NCI-H1436 treated with DMSO at 0.1 percent for 48 hours (cell line): ENCODE results near the gene CHST11.

Source experiments
- DNase-seq: peaks from one replicate; lab custom pipeline; 2025; lab: John Stamatoyannopoulos, UW

The CHST11 gene

DNA sequence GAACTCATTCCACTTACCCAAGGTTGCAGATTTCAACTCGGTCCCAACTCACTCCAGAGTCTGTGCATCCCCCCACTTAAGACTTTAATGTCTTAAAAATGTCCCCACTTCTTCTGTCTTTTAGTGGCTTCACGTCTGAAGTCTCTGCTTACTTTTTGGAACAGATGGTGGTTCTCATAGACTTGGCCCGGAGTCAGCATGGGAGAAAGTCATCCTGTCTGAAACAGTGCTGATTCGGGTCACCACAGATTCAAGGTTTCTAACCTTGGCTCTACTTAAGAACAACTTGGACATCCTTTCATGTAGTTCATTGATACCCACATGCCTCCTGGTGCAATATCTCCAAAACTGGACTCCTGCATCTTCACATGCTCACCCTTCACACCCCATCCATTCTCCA is 26.0 kb downstream of the CHST11 start:
- no peak for DNase-seq

DNA sequence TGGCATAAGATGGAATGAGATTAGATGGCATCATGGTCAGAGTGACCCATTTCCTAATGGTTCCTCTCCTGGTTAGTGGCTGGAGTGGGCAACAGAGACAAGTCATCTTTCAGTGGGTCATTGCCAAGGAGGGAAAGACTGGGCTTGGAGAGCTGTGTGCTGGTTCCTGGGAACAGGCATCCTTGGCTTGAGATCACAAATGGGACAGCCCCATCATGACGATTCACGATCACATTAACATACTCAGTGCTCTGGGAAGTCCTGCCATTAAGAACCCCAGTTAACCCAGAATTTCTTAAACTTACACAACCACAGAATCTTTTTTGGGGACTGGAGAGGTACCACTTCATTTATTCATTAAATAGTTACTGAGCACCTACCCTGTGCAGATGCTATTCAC is 27.3 kb downstream of the CHST11 start:
- no peak for DNase-seq

DNA sequence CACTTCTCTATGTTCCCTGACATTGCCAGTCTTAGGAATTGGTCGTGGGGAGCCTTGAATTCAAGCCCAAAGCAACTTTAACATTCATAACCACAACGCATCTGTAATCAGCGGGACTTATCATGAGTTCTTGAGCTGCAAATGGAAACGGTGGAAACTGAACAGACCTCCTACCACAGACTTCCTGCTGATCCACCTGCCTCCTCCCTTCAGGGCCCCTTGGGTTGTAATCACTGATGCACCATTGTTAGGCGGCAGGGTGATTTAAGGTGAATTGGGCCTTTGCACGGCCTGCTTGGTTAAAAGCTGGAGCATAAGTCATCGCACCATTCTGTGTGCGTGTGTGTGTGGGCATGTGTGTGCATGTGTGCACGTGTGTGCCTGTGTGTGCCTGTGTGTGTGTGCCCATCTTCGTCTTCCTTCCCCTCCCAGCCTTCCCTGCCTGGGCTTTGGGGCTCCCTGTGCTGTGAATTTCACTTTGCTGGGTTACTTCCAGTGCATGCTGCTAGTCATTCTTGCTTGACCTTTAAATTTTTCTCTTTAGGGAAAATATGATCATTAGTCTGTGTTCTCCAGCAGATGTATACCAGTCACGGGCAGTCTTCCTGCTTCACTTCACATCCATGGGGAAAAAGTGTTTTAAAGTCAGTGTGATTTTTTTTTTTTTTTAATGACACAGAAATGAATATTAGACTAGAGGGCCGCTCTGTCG is 29.1 kb downstream of the CHST11 start:
- DNase-seq = no peak

DNA sequence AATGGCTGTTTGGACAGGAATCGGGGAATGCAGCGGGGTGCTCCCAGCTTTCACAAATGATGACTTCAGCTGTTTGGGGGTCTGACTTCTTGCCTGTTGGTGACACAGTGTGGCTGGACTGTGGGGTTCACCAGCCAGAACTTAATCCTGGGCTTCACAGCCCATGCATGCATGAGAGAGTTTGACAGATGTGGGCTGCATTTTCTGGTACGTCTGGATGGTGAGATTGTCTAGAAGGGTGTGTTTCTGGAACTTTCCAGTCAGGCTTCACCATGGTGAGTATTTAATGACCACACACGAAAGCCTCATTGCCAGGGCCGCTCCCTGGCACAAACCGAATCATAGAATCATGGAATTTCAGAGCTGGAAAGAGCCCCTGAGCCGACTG is 29.6 kb downstream of the CHST11 start:
- no peak for DNase-seq

DNA sequence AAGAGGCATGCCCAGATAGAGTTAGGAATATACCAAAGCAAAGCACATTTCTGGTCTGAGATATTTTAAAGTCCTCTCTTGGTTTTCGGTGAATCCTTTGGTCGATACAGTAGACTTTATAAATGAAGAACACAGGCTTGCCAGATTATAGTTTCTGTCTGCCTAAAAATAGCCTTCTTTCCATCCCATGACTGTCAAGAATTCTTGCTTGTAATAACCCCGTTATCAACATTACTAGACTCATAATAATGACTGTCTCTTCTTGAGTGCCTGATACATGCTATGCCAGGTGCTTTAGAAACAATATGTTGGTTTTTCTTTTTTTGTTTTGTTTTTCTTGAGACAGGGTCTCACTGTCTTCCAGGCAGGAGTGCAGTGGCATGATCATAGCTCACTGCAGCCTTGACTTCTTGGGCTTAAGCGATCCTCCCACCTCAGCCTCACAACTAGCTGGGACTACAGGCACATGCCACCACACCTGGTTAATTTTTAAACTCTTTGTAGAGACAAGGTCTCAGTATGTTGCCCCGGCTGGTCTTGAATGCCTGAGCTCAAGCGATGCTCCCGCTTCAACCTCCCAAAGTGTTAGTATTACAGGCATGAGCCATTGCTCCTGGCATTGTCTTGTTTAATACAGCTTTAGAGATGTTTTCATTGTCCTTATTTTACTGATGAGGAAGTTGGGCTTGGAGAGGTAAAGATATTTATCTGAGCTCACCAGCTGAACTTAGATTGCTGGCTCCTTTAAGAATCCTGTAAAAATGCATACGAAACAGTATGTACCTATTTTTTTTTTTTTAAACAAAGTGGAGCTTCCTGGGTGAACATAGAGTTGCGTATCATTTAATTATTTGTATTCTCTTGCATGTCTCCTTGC is 30.4 kb downstream of the CHST11 start:
- DNase-seq = no peak

DNA sequence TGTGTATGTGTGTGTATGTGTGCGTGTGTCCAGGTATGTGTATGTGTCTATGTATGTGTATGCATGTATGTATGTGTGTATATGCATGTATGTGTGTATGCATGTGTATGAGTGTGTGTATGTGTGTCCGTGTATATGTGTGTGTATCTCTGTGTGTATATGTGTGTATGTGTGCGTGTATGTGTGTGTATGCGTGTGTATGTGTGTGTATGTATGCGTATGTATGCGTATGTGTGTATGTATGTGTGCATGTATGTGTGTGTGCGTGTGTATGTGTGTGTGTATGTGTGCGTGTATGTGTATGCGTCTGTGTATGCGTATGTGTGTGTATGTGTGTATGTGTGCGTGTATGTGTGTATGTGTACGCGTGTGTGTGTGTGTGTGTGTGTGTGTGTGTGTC is 31.6 kb downstream of the CHST11 start:
- no peak for DNase-seq

DNA sequence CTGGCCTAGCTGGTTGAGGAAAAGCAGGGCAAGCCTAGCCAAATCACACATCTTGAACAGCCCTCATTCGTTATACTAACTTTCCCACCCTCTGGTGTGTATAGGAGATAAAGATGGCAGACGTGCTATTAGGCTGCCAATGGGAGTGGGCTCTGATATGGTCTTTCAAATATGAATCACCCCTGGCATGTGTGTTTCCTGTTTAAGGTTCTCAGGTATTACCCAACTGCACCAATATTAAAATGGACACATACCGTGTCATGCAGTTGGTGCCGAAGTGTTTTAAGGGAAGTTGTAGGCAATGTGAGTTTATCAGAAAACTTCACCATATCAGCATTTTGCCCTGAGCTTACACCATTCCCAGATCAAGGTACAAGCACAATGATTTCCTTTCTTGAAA is 33.4 kb downstream of the CHST11 start:
- no peak for DNase-seq

DNA sequence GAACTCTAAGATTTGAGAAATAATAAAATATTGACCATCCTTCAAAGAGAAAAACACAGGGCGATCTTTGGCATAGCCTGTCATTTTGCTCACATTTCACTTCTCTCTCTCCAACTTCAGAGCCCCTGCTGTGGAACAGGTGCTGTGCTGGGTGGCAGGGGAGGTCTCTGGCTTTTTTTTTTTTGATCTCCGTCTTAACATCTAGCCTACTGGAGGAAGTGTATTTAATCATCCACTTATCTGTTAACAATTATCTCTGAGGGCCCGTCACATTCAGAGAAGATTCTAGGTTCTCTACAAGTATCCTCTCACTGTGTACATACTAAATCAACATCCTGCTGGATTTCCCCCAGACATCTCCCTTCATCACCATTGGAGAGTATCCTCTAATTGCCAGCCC is 34.1 kb downstream of the CHST11 start:
- peak; percentile 16 for DNase-seq

DNA sequence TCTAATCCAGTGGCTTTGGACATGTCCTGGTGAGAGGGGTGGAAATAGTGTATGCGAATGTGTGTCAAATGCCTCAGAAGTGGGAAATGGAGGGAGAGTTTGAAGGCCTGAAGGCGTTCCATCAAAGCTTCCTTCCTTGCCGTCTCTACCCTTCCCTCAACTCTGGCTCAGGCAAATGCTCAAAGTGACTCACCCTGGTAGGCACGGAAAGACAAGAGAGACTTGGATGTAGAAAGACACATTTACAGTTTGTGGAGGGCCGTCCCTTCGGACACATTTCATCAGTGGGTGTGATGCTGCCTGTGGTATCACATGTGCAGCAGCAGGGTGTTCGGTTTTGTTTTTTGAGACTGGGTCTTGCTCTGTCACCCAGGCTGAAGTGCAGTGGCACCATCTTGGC is 36.7 kb downstream of the CHST11 start:
- no peak for DNase-seq

DNA sequence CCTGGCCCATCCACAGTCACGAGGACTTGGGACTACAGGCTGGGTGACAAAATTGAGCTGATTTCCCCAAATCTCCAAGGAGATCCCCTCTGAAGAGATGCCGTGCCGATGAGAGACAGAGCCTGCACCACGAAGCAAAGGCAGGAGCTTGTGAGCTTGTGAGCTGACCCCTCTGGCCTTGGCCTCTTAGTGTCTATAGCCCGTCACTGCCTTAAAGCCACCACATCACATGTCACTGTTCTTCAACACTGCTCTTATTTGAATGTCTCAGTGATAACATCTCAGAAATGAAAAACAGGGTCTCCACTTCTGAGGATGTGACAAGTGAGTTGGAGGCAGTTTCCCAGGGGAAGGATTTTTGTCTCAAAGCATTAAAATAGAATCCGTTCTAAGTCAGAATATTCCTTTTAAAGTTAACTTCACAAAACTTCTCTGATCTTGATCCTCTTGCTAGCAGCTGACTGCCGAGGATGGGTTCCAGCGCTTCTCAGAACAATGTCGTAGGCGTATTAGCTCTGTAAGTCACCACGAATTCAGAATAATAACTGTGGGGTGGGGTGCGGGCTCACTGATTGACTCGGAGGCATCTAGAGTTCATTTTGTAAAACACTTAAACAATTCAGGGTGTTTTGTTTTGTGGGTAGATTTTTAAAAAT is 37.5 kb downstream of the CHST11 start:
- no peak for DNase-seq

DNA sequence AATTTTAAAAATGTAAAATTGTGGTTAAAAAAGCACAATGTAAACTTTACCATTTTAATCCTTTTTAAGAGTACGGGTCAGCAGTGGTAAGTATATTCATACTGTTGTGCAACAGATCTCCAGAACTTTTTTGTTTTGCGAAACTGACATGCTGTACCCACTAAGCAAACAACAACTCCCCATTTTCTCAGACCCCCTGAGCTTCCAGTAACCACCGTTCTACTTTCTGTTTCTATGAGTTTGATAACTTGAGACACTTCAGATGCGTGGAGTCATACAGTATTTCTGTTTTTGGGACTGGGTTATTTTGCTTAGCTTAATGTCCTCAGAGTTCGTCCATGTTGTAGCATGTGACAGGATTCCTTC is 38.0 kb downstream of the CHST11 start:
- DNase-seq = no peak

DNA sequence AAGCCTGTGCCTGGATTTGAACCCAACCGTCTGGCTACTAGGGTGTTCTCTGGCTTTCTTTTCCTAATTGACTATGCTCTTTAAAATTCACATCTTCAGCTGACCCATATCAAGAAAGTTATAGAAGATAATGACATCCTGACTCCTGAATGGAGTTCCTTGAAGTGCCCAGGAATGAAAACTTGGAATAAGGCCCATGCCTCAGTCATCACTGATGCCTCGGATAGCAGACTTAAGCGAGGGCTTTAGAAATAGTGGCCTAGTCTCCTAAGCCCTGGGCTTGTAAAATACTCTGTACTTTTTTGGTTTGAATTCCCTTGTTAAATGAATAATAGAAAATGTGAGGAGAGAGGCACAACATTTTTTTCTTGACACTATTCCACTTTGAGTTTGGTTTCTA is 39.0 kb downstream of the CHST11 start:
- no peak for DNase-seq

DNA sequence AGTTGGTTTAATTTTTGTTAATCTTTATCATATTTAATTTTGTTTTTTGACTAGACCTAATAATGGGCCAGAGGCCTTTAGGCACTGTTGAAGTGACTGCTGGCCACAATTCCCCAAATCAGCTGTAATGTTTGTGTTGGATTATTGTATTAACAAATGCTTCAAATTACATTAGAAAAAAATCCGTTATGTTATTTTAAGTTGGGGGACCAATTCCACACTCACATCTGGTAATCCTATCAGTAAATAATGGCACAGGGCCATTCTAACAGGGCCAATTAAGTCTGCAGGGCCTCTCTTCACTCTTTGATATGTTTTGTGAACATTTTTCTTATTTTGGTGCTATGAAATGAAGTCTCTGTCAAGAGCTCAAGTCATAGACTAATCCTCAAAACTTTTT is 39.6 kb downstream of the CHST11 start:
- DNase-seq = no peak

DNA sequence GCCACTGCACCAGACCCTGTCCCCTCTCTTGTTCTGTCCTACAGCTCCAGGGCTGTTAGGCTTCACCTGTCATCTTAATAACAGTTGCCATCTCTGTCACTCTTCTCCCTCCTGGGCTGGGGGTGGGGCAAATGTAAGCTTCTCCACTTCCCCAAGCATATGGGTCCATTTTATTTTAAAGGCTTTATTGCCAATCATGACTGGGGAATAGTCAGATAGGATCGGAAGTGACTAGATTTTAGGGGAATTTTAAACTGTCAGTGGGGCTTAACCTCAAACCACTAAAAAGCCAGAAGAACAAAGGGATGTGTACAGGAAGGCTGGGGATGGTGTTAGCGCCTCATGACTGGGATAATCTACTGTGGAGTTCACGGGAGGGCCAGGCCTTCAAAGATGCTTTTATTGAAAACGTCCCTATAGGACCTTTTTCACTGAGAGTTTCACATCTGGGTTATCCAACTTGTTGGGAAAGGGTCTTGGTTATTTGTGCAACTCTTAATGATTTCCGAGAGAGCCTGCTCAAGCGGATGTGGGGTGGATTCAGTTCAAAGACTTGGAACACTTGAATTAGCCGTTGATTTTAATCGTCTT is 41.6 kb downstream of the CHST11 start:
- DNase-seq = no peak

DNA sequence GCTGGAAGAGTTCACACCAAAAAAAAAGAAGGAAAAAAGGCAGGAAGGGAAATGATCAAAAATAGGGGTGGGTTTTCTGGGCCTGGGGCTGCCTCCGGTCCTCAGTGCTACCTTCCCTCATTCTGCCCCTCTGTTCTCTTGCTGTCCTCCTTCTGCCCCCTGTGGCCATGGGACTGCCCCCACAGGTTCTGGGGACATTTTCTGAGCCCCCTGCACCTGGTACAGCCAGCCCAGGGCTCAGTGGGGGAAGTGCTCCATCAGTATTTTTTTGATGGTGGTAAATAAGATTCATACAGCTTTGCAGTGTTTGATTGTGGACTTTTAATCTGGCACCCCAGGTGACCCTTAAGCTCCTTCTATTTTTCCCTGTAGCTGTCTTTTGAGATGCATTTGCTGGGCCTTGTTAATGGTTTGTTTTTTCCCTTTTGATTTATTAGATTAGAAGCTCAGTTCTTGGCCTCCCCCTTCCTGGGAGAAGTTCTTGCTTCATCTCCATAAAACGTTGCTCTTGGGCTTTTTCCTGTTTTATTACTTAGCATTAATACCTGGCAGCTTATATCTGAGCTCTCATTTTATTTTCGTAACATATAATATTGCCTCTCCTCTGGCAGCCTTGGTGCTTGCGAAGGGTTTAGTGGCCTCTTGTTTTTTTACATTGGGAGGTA is 43.1 kb downstream of the CHST11 start:
- no peak for DNase-seq

DNA sequence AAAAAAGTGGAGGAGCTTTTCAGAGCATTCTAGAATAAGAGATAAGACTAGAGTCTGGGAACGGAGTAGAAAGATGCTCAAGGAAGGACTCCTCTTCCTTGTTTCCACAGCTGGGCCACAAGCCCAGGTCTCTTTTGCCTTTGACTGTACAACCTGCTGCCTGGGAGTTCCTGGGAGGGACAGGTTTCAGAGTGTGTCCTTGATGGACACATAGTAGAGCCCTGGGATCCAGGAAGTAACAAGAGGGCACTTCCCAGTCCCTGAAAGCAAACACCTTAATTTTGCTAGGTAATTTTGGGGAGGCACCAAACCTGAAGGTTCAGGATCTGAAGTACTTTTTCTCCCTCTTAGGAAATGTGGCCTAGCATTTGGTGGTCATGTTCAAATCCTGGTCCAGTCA is 44.4 kb downstream of the CHST11 start:
- no peak for DNase-seq

DNA sequence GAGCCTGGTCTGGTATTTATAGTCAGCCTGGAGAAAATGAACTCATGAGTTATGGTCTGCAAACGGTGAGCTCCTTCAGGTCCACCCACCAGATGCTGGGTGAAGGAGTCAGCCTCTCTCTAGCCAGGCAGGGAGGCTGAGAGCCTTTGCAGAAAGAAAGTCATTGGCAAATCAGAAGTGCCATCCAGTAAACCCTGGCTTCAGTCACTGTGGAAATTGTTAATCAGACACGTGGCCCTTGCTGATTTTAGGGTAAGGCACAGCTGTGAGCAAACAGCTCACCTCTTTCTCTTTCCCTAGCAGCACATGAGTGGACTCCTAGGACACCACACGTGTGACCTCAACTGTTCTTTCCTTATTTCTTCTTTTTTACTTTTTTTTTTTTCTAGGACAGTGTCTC is 44.9 kb downstream of the CHST11 start:
- no peak for DNase-seq

DNA sequence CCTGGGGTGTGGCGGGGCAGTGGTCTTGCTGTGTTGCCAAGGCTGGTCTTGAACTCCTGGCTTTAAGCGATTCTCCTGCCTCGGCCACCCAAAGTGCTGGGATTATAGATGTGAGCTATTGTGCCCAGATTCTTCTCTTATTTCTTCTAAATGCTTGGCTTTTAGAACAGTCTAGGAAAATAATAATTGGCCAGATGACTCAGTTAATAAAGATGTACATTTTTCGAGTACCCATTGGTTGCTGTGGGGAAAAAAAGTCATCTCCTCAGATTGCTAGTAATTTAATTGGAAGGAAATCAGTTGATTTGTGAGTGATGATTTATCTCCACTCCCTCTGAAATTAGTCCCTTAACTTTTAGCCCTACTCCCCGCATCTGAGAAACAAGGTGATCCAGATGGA is 45.5 kb downstream of the CHST11 start:
- DNase-seq = no peak

DNA sequence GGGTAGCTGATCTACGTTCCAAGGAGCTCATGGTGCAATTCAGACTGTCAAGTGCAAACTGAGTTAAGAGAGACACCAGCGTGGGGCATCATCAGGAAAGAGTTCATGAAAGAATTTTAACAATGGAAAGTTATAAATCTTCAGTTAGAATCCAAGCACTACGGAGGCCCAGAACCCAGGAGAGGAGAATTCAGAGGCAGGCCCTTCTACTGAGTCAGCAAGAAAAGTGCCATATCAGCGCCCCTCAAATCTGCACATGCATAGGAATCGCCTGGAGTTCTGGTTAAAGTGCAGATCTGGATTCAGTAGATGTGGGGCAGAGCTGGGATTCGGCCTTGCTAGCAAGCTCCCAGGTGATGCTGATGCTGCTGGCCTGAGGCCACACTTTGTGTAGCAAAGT is 45.9 kb downstream of the CHST11 start:
- no peak for DNase-seq

DNA sequence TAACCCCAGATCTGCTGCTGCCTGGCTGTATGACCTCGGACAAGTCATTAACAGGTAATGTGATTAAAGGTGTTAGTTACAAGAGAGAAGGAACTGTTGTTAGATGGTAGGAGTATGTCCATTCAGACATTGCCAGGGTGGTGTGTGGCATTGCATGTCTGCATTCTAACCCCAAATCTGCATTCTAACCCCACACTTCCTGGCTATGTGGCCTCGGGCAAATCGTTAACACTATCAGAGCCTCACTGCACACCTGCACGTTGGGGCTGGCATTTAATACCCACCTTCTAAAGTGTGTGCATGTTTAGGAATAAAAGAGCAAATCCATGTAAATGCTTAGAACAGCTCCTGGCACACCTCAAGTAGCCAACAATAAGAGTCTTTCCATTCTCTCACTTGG is 46.4 kb downstream of the CHST11 start:
- no peak for DNase-seq

DNA sequence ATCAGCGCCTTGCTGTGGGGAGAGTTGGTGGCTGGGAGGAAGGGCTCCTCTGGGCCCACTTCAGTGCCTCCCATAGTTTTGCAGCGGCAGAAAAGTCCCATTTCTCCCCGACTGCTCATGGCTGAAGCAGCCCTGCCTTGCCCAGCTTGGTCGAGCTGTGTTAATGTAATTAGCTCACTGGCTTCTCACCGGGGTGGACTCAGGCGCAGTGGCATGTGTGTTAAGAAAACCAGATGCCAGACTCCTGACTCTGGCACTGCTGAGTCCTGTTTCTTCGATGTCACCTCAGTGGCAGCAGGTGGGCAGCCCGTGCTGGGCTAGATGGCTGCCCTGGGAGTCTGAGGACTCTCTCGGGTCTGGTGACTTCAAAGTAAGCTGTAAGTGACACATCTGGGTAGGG is 47.4 kb downstream of the CHST11 start:
- no peak for DNase-seq

DNA sequence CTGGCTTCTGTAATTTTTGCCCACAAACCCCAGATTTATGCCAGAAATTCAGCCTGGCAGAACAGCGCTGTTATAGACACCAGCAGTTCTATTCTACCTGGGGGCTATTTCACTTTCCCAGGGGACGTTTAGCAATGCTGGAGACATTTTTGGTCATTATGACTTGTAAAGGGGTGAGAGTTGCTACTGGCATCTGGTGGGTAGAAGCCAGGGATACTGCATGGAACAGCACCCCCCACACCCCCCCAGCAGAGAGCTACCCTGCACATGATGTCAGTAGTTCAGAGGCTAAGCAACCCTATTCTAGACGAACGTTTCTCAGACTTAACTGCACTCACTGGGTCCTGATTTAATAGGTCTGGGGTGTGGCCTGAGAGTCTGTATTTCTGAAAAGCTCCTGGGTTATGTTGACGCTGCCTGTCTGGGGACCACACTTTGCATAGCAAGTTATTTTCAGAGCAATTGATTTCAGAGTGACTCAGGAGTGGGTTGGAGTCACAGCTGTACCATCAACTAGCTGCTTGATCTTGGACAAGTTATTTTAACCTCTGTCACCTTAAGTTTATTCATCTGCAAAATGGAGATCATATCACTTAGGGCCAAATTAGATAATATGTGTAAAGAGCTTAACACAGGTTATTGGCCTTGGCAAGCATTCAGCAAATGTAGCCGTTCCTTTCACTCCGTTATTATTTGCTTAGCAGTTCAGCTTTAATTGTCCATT is 48.5 kb downstream of the CHST11 start:
- DNase-seq = peak; percentile 79
